ENCODE measurements around the gene TIMP3.

The TIMP3 gene

DNA sequence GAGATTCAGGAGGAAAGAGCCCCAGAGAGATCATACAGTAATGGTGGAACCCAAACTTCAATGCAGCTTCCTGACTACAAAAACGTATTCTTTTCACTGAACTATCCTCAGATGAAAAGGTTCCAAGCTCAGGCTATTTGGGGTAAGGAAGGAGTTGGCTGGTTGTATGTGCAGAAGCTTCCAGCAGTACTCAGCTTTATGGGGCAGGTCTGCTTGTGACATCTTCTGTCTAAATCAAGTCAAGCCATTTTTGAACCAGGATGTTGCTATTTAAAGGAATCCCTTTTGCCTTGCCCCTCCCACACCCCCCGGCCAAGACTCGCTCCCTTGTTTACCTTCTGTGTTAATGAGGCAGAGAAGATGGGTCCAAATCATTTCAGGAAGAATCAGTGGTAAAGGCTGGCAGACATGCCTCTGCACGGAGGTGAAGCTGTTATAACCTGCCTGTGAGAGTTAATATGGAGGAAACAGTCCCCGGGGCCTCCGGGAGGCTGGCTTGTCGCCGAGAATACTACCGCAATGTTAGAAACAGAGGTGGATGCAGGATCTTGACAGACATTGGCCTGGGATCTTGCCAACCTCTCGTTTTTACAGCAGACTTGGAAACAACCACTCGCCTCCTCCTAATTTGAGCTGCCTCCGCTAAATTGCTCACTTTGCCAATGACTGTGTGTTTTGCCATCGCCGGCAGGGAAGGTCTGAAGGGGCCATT is 45.4 kb downstream of the TIMP3 start:
- H3K9ac ChIP-seq (ENCODE audit: low read depth, low read length, poor library complexity, severe bottlenecking): no peak overlapping the region
- H3K4me2 ChIP-seq (ENCODE audit: low read depth, low read length, poor library complexity, severe bottlenecking): no peak overlapping the region
- H3K36me3 ChIP-seq (ENCODE audit: insufficient read depth, low read length): no peaks in the 10 kb centered on the region
- TF ChIP-seq, protein P1, sequence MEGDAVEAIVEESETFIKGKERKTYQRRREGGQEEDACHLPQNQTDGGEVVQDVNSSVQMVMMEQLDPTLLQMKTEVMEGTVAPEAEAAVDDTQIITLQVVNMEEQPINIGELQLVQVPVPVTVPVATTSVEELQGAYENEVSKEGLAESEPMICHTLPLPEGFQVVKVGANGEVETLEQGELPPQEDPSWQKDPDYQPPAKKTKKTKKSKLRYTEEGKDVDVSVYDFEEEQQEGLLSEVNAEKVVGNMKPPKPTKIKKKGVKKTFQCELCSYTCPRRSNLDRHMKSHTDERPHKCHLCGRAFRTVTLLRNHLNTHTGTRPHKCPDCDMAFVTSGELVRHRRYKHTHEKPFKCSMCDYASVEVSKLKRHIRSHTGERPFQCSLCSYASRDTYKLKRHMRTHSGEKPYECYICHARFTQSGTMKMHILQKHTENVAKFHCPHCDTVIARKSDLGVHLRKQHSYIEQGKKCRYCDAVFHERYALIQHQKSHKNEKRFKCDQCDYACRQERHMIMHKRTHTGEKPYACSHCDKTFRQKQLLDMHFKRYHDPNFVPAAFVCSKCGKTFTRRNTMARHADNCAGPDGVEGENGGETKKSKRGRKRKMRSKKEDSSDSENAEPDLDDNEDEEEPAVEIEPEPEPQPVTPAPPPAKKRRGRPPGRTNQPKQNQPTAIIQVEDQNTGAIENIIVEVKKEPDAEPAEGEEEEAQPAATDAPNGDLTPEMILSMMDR (conservative IDR thresholded peaks at IDR 0.05; ENCODE audit: low read length): no peak
- TF ChIP-seq EZH2phosphoT487 (IDR thresholded peaks at IDR 0.05; ENCODE audit: borderline replicate concordance): no peak
- no peak overlapping the region for H2AFZ ChIP-seq (ENCODE audit: low read length)
- no peaks in the 10 kb centered on the region for H3K4me1 ChIP-seq (ENCODE audit: insufficient read depth, low read length, poor library complexity, severe bottlenecking)
- no peaks in the 10 kb centered on the region for H3K27me3 ChIP-seq (ENCODE audit: insufficient read depth, low read length, poor library complexity, severe bottlenecking)
- H3K9me3 ChIP-seq (ENCODE audit: insufficient read depth, low read depth, low read length): no peaks in the 10 kb centered on the region
- no peak overlapping the region for H3K4me3 ChIP-seq (ENCODE audit: low read length, poor library complexity, severe bottlenecking)
- no peaks in the 10 kb centered on the region for H3K9me2 ChIP-seq (replicated peaks; ENCODE audit: low read depth, low read length)
- no peaks in the 10 kb centered on the region for H3F3A ChIP-seq (ENCODE audit: low read depth)
- no peaks in the 10 kb centered on the region for H3K79me2 ChIP-seq (ENCODE audit: insufficient read depth, low read length)
- no peaks in the 10 kb centered on the region for H4K20me1 ChIP-seq (ENCODE audit: insufficient read depth, low read length, poor library complexity, severe bottlenecking)

DNA sequence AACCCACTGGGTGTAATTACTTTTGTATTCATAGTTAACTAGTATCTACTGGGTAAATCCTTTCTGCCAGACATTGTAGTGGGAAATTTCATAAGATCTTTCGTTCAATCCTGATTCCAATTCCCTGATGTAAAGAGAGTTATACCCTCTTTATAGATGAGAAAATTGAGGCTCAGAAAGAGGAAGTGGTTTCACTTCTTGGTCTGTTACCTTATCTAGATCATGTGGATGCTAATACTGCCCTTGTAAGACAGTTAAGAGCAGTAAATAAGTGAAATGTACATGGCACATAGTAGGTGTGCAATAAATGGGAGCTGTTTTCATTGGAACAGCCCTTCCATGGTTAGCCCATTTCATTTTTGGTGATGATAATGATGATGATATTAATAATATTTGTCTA is 46.7 kb downstream of the TIMP3 start:
- Histone ChIP-seq H4K20me1 (ENCODE audit: insufficient read depth, low read length, poor library complexity, severe bottlenecking) (no peaks in the 10 kb centered on the region), H3K36me3 (ENCODE audit: insufficient read depth, low read length) (no peaks in the 10 kb centered on the region), H3K9me2 (replicated peaks; ENCODE audit: low read depth, low read length) (no peaks in the 10 kb centered on the region), H3K27me3 (ENCODE audit: insufficient read depth, low read length, poor library complexity, severe bottlenecking) (no peaks in the 10 kb centered on the region), H3K9ac (ENCODE audit: low read depth, low read length, poor library complexity, severe bottlenecking) (no peak overlapping the region), H3K4me3 (ENCODE audit: low read length, poor library complexity, severe bottlenecking) (no peak overlapping the region), H2AFZ (ENCODE audit: low read length) (no peak overlapping the region), H3K4me1 (ENCODE audit: insufficient read depth, low read length, poor library complexity, severe bottlenecking) (no peaks in the 10 kb centered on the region), H3K79me2 (ENCODE audit: insufficient read depth, low read length) (no peaks in the 10 kb centered on the region), H3K4me2 (ENCODE audit: low read depth, low read length, poor library complexity, severe bottlenecking) (no peak overlapping the region), H3K9me3 (ENCODE audit: insufficient read depth, low read depth, low read length) (no peaks in the 10 kb centered on the region), H3F3A (ENCODE audit: low read depth) (no peaks in the 10 kb centered on the region)
- TF ChIP-seq EZH2phosphoT487 (IDR thresholded peaks at IDR 0.05; ENCODE audit: borderline replicate concordance): no peak
- TF ChIP-seq, protein P1 (conservative IDR thresholded peaks at IDR 0.05; ENCODE audit: low read length): no peak

DNA sequence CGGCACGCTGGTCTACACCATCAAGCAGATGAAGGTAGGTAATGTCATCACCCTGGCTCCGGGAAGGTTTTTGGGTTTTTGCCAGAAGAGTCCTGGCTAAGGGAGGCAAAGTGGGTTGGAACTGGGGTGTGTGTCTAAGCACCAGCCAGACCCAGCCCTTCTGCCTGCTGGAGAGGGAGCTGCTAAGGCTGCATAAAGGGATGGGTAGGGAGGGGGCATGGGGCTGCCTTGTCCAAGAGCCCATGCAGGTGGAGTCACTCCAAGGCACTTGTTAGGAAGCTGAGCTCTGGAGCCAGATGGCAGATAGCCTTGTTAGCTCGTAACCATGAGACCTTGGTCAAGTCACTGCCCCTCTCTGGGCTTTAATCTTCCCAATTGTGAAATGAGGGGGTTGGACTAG is 48.0 kb downstream of the TIMP3 start:
- Histone ChIP-seq H3K4me1 (ENCODE audit: insufficient read depth, low read length, poor library complexity, severe bottlenecking) (no peaks in the 10 kb centered on the region), H3K9ac (ENCODE audit: low read depth, low read length, poor library complexity, severe bottlenecking) (no peak overlapping the region), H3K4me2 (ENCODE audit: low read depth, low read length, poor library complexity, severe bottlenecking) (no peak overlapping the region), H4K20me1 (ENCODE audit: insufficient read depth, low read length, poor library complexity, severe bottlenecking) (no peaks in the 10 kb centered on the region), H3K36me3 (ENCODE audit: insufficient read depth, low read length) (no peaks in the 10 kb centered on the region), H3K9me3 (ENCODE audit: insufficient read depth, low read depth, low read length) (no peaks in the 10 kb centered on the region), H3K27me3 (ENCODE audit: insufficient read depth, low read length, poor library complexity, severe bottlenecking) (no peaks in the 10 kb centered on the region), H3K4me3 (ENCODE audit: low read length, poor library complexity, severe bottlenecking) (no peak overlapping the region), H3F3A (ENCODE audit: low read depth) (no peaks in the 10 kb centered on the region), H3K9me2 (replicated peaks; ENCODE audit: low read depth, low read length) (no peaks in the 10 kb centered on the region), H3K79me2 (ENCODE audit: insufficient read depth, low read length) (no peaks in the 10 kb centered on the region), H2AFZ (ENCODE audit: low read length) (no peak overlapping the region)
- TF ChIP-seq, protein P1 (conservative IDR thresholded peaks at IDR 0.05; ENCODE audit: low read length): no peak
- no peak for TF ChIP-seq EZH2phosphoT487 (IDR thresholded peaks at IDR 0.05; ENCODE audit: borderline replicate concordance)
